ENCODE measurements around the gene IL5. TPM values are rescaled to one million over a fixed set of nuclear protein-coding genes. Genes with fewer than 3 reads are reported as not detected.

Gene IL5
- total RNA-seq, 1 experiment from 2014 or later, result not detected

DNA sequence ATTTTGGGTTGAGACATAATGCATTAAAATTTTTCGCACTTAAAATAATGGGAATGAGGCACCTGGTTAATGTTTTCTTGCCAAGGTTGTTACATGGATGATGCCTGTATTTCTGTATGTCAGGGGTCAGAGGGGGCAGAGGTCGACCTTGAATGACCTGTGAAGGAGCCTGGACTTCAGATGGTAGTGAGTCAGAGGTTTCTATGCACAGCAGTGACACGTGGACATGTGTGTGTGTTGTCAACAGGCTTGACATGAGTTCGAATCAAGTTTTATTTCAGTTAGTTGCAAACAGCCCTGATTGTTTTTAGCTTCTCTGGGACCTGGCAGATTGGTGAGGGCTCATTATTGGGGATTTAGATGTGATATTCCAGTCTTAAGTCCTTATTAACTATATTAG is 3.6 kb downstream of the IL5 start:
- Mint-ChIP-seq H3K4me3 (ENCODE audit: unreplicated experiment) (no peak overlapping the region), H3K27me3 (ENCODE audit: insufficient read depth, unreplicated experiment) (peaks cover 55% of the 10 kb centered on the region), H3K4me1 (ENCODE audit: insufficient read depth, unreplicated experiment) (no peaks in the 10 kb centered on the region), H3K36me3 (ENCODE audit: insufficient read depth, unreplicated experiment) (no peaks in the 10 kb centered on the region), H3K9me3 (ENCODE audit: unreplicated experiment) (no peaks in the 10 kb centered on the region), H3K27ac (ENCODE audit: low read depth, unreplicated experiment) (no peak overlapping the region)
- intact Hi-C loops (cut with micrococcal nuclease), result no loop called here
- BruUV-seq (replicated peaks), result no TSS peak
- POLR2A ChIA-PET, result no interaction called here
- CTCF ChIA-PET, result no interaction called here
- no peak for DNase-seq (ENCODE audit: unreplicated experiment)
- TF ChIP-seq, protein P1, sequence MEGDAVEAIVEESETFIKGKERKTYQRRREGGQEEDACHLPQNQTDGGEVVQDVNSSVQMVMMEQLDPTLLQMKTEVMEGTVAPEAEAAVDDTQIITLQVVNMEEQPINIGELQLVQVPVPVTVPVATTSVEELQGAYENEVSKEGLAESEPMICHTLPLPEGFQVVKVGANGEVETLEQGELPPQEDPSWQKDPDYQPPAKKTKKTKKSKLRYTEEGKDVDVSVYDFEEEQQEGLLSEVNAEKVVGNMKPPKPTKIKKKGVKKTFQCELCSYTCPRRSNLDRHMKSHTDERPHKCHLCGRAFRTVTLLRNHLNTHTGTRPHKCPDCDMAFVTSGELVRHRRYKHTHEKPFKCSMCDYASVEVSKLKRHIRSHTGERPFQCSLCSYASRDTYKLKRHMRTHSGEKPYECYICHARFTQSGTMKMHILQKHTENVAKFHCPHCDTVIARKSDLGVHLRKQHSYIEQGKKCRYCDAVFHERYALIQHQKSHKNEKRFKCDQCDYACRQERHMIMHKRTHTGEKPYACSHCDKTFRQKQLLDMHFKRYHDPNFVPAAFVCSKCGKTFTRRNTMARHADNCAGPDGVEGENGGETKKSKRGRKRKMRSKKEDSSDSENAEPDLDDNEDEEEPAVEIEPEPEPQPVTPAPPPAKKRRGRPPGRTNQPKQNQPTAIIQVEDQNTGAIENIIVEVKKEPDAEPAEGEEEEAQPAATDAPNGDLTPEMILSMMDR (IDR thresholded peaks at IDR 0.05; ENCODE audit: unreplicated experiment), result no peak

DNA sequence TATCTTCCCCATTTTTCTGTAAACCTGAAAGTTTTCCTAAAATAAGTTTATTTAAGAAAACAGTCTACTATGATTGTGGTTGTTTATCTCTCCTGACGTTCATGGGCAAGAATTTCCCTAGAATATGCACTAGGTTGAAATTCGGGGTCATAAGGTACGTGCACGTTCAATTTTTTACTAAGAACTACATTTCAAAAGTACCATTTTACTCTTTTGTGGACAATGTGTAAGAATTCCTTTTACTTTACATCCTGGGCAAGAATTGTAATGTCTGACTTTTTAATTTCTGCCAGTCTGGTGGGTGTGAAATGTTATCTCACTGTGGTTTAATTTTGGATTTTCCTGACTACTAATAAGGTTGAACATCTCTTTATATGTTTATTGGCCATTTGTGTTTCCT is 12.4 kb downstream of the IL5 start:
- TF ChIP-seq, protein P1 (IDR thresholded peaks at IDR 0.05; ENCODE audit: unreplicated experiment), result no peak
- Mint-ChIP-seq H3K36me3 (ENCODE audit: insufficient read depth, unreplicated experiment) (no peaks in the 10 kb centered on the region), H3K27ac (ENCODE audit: low read depth, unreplicated experiment) (no peak overlapping the region), H3K4me1 (ENCODE audit: insufficient read depth, unreplicated experiment) (no peaks in the 10 kb centered on the region), H3K9me3 (ENCODE audit: unreplicated experiment) (no peaks in the 10 kb centered on the region), H3K27me3 (ENCODE audit: insufficient read depth, unreplicated experiment) (peaks cover 68% of the 10 kb centered on the region), H3K4me3 (ENCODE audit: unreplicated experiment) (no peak overlapping the region)
- no peak for DNase-seq (ENCODE audit: unreplicated experiment)
- intact Hi-C loops (cut with micrococcal nuclease), result no loop called here
- ChIA-PET CTCF (interaction anchor here (1.3 kb wide), 1 partner anchor 145 kb away, joined by 4 read pairs; no protein-coding TSS in a partner anchor), POLR2A (interaction anchor here (0.6 to 1.0 kb wide), 2 partner anchors 20 to 26 kb away, joined by 3 read pairs; partner anchors contain the start of gene RAD50)
- BruUV-seq (replicated peaks), result no TSS peak

DNA sequence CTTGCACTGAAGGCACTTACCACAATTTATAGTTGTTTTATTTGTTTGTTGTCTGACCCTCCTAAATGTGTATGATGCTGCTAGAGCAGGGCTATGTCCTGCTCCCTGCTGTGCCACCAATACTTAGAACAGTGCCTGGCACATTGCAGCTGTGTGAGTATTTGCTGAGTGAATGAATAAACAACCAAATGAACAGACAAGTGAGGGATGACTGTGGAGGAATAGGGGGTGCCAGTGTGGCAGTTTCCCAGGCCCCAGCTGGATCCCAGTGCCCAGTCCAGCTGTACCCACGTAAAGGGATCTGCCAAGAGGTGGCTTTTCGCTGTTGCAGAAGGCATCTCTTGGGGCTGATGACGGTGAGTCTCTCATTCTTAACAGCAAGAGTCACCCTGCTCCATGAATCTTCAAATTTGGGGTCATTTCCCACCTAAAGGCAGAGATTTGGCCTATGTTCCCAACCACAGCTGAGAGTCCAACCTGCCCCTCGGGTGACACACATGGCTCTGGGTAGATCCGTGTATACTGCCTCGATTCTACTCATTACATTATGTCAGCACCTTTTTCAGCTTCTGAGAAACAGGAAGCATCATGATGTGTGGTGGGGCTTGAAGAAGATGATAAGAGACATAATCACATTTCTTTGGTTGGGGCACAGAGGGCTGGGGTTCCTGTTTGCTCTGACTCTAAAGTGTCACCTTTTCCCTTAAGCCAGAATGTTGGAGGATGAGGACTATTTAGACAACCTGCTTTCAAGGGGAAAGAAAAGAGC is 14.3 kb downstream of the IL5 start:
- Mint-ChIP-seq H3K36me3 (ENCODE audit: insufficient read depth, unreplicated experiment) (no peaks in the 10 kb centered on the region), H3K4me3 (ENCODE audit: unreplicated experiment) (no peak overlapping the region), H3K9me3 (ENCODE audit: unreplicated experiment) (no peaks in the 10 kb centered on the region), H3K4me1 (ENCODE audit: insufficient read depth, unreplicated experiment) (no peaks in the 10 kb centered on the region), H3K27ac (ENCODE audit: low read depth, unreplicated experiment) (no peak overlapping the region), H3K27me3 (ENCODE audit: insufficient read depth, unreplicated experiment) (peaks cover 49% of the 10 kb centered on the region)
- POLR2A ChIA-PET, result interaction anchor here (0.6 to 0.7 kb wide), 2 partner anchors 19 to 140 kb away, joined by 3 read pairs; no protein-coding TSS in a partner anchor
- intact Hi-C loops (cut with micrococcal nuclease), result no loop called here
- no TSS peak for BruUV-seq (replicated peaks)
- no peak for DNase-seq (ENCODE audit: unreplicated experiment)
- TF ChIP-seq, protein P1 (IDR thresholded peaks at IDR 0.05; ENCODE audit: unreplicated experiment), result no peak
- CTCF ChIA-PET, result interaction anchor here (0.6 to 3.5 kb wide), 7 partner anchors 8 to 253 kb away, joined by 3 to 54 read pairs (median 4); no protein-coding TSS in a partner anchor

DNA sequence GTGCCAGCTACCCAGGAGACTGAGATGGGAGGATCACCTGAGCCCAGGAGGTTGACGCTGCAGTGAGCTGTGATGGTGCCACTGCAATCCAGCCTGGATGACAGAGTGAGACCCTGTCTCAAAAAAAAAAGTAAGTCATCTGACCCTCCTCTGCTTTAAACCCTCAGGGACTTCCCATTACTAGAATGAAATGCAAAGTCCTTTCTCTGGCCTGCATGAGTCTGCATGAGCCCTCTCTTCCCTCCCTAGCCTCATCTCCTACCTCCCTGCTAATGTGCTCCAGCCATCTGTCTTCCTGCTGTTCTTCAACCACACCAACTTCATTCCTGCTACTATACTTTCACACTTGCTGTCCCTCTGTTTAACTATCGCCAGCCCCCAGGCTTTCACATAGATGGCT is 15.3 kb downstream of the IL5 start:
- Mint-ChIP-seq H3K9me3 (ENCODE audit: unreplicated experiment) (no peaks in the 10 kb centered on the region), H3K27ac (ENCODE audit: low read depth, unreplicated experiment) (no peak overlapping the region), H3K36me3 (ENCODE audit: insufficient read depth, unreplicated experiment) (no peaks in the 10 kb centered on the region), H3K4me3 (ENCODE audit: unreplicated experiment) (no peak overlapping the region), H3K4me1 (ENCODE audit: insufficient read depth, unreplicated experiment) (no peaks in the 10 kb centered on the region), H3K27me3 (ENCODE audit: insufficient read depth, unreplicated experiment) (peaks cover 39% of the 10 kb centered on the region)
- intact Hi-C loops (cut with micrococcal nuclease), result no loop called here
- CTCF ChIA-PET, result interaction anchor here (0.6 to 3.5 kb wide), 23 partner anchors 9 to 363 kb away, joined by 3 to 54 read pairs (median 6); partner anchors contain the start of gene RAD50
- no peak for DNase-seq (ENCODE audit: unreplicated experiment)
- POLR2A ChIA-PET, result no interaction called here
- no TSS peak for BruUV-seq (replicated peaks)
- TF ChIP-seq, protein P1 (IDR thresholded peaks at IDR 0.05; ENCODE audit: unreplicated experiment), result no peak

All from MCF 10A (cell line).